Muscle layer of colon (tissue), 2 donors: ENCODE data around the gene MDM2.

Source experiments
- H3K27ac ChIP-seq: one replicate; pipeline ENCODE4 v1.7.0; 2013; ENCODE audit warnings: low read depth, mild to moderate bottlenecking, low read length, moderate library complexity
- H3K27me3 ChIP-seq, 2 donors: one replicate each; pipeline ENCODE4 v1.7.0; 2013; ENCODE audit warnings: low read length in 2 of 2, mild to moderate bottlenecking in 2 of 2; ENCODE audit not compliant: insufficient read depth in 2 of 2, control insufficient read depth in 1 of 2
- H3K36me3 ChIP-seq: one replicate; pipeline ENCODE4 v1.7.0; 2013; ENCODE audit warnings: mild to moderate bottlenecking, low read length; ENCODE audit not compliant: insufficient read depth
- H3K4me1 ChIP-seq: one replicate; pipeline ENCODE4 v1.7.0; 2013; ENCODE audit warnings: mild to moderate bottlenecking, low read length; ENCODE audit not compliant: insufficient read depth
- H3K4me3 ChIP-seq, 2 donors: one replicate each; pipeline ENCODE4 v1.7.0; 2013; ENCODE audit warnings: low read length in 2 of 2, low read depth in 1 of 2, mild to moderate bottlenecking in 1 of 2, moderate library complexity in 1 of 2
- H3K9ac ChIP-seq: one replicate; pipeline ENCODE4 v1.7.0; 2013; ENCODE audit warnings: low read length
- H3K9me3 ChIP-seq: one replicate; pipeline ENCODE4 v1.7.0; 2013; ENCODE audit warnings: mild to moderate bottlenecking, low read length
- donor health status: abdominal sarcoma.
- donor health status: Adenocarcinoma of cecum.

The MDM2 gene

DNA sequence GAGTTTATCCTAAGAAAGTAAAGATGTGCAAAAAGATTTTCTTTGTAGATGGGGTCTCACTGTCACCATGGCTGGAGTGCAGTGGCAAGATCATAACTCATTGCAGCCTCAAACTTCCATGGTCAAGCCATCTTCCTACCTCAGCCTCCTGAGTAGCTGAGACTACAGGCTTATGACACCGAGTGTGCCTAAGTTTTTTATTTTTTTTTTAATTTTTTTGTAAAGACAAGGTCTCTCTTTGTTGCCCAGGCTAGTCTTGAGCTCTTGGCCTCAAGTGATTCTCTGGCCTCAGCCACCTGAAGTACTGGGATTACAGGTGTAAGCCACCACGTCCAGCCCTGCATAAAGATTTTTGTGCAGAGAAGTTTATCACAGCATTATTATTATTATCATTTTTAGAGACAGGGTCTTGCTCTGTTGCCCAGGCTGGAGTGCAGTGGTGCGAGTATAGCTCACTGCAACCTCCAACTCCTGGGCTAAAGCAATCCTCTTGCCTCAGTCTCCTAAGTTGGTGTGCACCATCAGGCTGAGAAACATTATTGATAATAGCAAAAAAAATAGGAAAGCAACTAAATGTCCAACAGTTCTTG, 19.3 kb upstream of the MDM2 start:
- no peak overlapping the region for H3K27ac ChIP-seq
- no peaks in the 10 kb centered on the region for H3K27me3 ChIP-seq
- no peak overlapping the region for H3K9ac ChIP-seq
- no peaks in the 10 kb centered on the region for H3K4me1 ChIP-seq
- no peaks in the 10 kb centered on the region for H3K9me3 ChIP-seq
- H3K4me3 ChIP-seq, result no peak overlapping the region
- H3K36me3 ChIP-seq, result no peaks in the 10 kb centered on the region

DNA sequence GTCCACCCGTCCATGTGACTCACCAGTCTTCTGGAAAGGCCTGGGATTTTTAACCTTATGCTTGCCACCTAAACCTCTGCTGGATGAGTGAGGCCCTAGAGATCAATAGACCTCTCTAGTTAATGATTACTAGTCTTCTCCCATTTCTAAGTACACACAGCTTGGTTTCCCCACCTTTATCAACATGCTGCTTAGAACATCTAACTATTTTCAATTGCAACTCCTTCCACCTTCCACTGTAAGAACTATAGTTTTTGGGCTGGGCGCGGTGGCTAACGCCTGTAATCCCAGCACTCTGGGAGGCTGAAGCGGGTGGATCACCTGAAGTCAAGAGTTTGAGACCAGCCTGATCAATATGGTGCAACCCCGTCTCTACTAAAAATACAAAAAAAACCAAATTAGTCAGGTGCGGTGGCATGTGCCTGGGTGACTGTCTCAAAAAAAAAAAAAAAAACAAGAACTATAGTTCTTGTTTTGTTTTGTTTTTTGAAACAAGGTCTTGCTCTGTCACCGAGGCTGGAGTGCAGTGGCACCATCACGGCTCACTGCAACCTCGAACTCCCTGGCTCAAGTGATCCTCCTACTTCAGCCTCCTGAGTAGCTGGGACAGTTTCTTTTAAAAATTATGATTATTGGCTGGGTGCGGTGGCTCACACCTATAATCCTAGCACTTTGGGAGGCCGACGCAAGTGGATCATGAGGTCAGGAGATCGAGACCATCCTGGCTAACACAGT, 18.7 kb upstream of the MDM2 start:
- no peak overlapping the region for H3K27ac ChIP-seq
- H3K27me3 ChIP-seq, result no peaks in the 10 kb centered on the region
- H3K9ac ChIP-seq, result no peak overlapping the region
- no peak overlapping the region for H3K4me3 ChIP-seq
- no peaks in the 10 kb centered on the region for H3K4me1 ChIP-seq
- no peaks in the 10 kb centered on the region for H3K36me3 ChIP-seq
- no peaks in the 10 kb centered on the region for H3K9me3 ChIP-seq

DNA sequence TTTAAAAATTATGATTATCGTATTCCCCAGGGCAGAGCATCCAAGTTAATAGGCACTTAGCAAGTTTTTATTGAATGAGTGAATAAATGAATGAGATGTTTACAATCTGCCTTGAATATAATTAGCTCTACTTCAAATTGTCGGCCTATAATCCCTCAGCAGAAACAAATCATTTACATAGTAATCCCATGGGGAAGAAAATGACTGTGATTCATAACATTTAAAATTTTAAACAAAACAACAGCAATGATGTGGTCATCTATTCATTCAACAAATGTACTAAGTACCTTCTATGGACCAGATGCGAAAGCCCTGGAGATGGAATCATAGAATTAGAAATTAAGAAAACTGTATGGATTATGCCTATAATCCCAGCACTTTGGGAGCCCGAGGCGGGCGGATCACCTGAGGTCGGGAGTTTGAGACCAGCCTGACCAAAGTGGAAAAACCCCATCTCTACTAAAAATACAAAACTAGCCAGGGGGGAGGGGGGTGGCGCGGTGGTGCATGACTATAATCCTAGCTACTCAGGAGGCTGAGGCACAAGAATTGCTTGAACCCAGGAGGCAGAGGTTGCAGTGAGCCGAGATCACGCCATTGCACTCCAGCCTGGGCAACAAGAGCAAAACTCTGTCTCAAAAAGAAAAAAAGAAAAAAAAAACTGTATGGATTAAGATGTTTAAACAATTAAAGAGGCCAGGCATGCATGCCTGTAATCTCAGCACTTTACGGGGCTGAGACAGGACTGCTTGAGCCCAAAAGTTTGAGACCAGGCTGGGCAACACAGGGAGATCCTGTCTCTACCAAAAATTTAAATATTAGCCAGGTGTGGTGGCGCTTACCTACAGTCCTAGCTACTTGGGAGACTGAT, 17.7 kb upstream of the MDM2 start:
- H3K27me3 ChIP-seq, result no peaks in the 10 kb centered on the region
- no peaks in the 10 kb centered on the region for H3K9me3 ChIP-seq
- no peak overlapping the region for H3K27ac ChIP-seq
- H3K9ac ChIP-seq, result no peak overlapping the region
- no peaks in the 10 kb centered on the region for H3K36me3 ChIP-seq
- H3K4me1 ChIP-seq, result no peaks in the 10 kb centered on the region
- H3K4me3 ChIP-seq, result no peak overlapping the region

DNA sequence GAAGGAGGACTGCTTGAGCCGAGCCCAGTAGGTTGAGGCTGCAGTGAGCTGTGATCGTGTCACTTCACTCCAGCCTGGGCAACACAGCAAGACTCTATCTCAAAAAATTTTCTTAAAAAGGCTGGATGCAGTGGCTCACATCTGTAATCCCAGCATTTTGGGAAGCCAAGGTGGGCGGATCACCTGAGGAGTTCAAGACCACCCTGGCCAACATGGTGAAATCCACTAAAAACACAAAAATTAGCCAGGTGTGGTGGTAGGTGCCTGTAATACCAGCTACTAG, 17.1 kb upstream of the MDM2 start:
- no peak overlapping the region for H3K27ac ChIP-seq
- no peaks in the 10 kb centered on the region for H3K9me3 ChIP-seq
- H3K4me3 ChIP-seq, result no peak overlapping the region
- no peaks in the 10 kb centered on the region for H3K27me3 ChIP-seq
- H3K4me1 ChIP-seq, result no peaks in the 10 kb centered on the region
- H3K36me3 ChIP-seq, result no peaks in the 10 kb centered on the region
- no peak overlapping the region for H3K9ac ChIP-seq

DNA sequence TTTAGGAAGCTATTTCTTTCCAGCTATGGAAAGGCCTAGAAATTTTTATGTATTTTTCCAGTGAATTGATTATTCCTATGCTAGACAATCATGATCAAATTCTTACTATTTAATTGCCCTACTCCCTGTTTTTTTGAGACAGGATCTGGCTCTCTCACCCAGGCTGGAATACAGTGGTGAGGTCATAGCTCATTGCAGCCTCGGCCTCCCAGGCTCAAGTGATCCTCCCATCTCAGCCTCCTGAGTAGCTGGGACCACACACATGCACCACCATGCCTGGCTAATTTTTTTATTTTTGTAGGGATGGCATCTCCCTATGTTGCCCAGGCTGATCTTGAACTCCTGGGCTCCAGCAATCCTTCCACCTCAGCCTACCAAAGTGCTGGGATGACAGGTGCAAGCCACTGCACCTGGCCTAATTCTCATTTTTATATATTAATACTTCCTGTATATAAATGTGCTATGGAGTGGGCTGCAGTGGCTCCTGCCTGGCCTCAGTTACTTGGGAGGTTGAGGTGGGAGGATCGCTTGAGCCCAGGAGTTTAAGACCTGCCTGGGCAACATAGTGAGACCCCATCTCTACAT, 16.0 kb upstream of the MDM2 start:
- H3K4me3 ChIP-seq, result no peak overlapping the region
- H3K36me3 ChIP-seq, result no peaks in the 10 kb centered on the region
- no peak overlapping the region for H3K27ac ChIP-seq
- H3K4me1 ChIP-seq, result no peaks in the 10 kb centered on the region
- no peaks in the 10 kb centered on the region for H3K9me3 ChIP-seq
- no peak overlapping the region for H3K9ac ChIP-seq
- no peaks in the 10 kb centered on the region for H3K27me3 ChIP-seq

DNA sequence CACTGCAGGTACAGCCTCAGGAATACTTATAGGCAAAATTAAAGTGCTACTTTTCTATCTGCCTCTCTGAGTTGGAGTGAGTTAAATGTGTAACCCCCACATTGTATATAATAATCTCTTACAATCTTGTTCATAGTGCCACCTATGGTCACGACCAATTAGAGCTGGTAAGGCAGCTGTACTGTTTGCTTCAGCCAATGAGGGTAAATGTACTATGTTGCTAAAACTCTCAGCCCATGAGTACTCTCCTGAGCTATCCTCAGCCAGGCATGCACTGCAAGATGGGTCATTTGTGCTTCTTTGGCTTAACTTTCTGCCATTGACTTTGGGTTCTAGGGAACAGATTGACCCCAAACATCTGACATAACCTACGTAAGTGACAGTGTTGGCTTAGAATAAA, 15.0 kb upstream of the MDM2 start:
- H3K27ac ChIP-seq, result no peak overlapping the region
- H3K9ac ChIP-seq, result no peak overlapping the region

DNA sequence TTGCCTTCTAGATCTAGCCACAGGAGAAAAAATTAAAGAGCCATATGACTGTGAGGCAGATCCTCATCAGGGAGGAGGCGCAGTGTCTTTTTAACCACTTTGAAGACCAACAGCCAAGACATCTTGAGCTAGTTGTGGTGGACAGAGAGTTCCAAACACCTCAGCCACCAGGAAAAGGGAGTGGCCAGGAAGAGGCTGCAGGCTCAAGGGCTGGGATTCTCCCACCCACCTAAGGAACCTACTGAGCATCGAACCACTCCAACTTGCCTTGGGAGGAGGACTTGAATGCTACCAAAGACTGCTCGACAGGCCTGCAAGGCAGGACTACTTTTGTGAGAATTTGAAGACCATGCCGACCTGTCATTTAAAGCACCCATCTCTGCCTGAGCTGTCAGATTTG, 14.5 kb upstream of the MDM2 start:
- Histone ChIP-seq H3K4me3 (no peak overlapping the region), H3K9me3 (no peaks in the 10 kb centered on the region), H3K36me3 (no peaks in the 10 kb centered on the region), H3K27ac (no peak overlapping the region), H3K4me1 (no peaks in the 10 kb centered on the region), H3K9ac (no peak overlapping the region), H3K27me3 (no peaks in the 10 kb centered on the region)

More for the DNA sequence above, 15.0 kb upstream of the MDM2 start:
- Histone ChIP-seq H3K36me3 (no peaks in the 10 kb centered on the region), H3K4me1 (no peaks in the 10 kb centered on the region), H3K4me3 (no peak overlapping the region), H3K9me3 (no peaks in the 10 kb centered on the region), H3K27me3 (no peaks in the 10 kb centered on the region)

DNA sequence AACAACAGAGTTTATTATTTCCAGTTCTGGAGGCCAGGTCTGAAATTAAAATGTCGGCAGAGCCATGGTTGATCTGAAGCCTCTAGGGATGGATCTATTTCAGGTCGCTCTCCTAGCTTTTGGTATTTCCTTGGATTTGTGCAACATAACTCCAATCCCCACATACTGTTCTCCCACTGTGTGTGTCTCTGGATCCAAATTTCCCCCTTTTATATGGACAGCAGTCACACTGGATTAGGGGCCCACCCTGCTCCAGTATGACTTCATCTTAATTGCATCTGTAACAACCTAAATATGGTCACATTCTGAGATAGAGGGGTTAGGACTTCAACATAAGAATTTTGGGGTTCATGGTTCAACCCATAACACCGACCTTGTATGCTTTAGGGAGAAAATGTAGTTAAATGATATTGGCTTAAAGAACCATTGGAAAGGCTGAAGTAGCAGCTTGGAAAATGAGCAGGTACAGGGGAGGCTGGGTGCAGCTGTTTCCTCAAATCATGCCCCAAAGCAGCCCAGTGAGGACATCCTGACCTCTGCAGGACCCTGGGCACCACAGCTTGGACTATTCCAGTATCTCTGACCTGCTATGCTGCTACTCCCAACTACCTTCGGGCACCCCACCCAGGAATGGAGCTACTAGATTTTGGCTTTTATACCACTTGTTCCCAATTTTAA, 13.9 kb upstream of the MDM2 start:
- Histone ChIP-seq H3K4me3 (no peak overlapping the region), H3K27me3 (no peaks in the 10 kb centered on the region), H3K4me1 (no peaks in the 10 kb centered on the region), H3K9ac (no peak overlapping the region), H3K9me3 (no peaks in the 10 kb centered on the region), H3K36me3 (no peaks in the 10 kb centered on the region), H3K27ac (no peak overlapping the region)

DNA sequence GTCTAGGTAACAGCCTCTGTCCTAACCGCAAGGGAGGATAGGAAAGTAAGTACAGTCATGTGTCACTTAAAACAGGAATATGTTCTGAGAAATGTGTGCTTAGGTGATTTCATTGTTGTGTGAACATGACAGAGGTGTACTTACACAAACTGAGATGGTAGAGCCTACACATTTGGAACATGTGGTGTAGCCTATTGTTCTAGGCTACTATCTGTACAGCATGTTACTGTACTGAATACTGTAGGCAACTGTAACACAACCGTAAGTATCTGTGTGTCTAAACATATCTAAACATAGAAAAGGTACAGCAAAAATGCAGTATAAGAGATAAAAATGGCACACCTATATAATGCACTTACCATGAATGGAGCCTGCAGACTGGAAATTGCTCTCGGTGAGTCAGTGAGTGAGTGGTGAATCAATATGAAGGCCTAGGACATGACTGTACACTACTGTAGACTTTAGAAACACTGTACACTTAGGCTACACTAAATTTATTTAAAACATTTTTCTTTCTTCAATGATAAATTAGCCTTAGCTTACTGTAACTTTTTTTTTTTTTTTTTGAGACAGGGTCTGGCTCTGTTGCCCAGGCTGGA, 13.2 kb upstream of the MDM2 start:
- no peaks in the 10 kb centered on the region for H3K4me1 ChIP-seq
- H3K27ac ChIP-seq, result no peak overlapping the region
- H3K36me3 ChIP-seq, result no peaks in the 10 kb centered on the region
- no peak overlapping the region for H3K4me3 ChIP-seq
- H3K9ac ChIP-seq, result no peak overlapping the region
- no peaks in the 10 kb centered on the region for H3K9me3 ChIP-seq
- H3K27me3 ChIP-seq, result no peaks in the 10 kb centered on the region

DNA sequence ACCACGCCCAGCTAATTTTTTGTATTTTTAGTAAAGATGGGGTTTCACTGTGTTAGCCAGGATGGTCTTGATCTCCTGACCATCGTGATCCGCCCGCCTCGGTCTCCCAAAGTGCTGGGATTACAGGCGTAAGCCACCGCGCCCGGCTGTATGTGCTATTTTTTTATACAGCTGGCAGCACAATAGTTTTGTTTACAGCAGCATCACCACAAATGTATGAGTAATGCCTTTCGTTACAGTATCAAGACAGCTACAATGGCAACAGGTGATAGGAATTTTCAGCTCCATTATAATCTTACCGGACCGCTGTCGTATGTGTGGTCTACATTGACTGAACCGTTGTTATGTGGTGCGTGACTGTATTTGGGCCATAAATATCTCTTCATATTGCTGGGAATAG, 11.6 kb upstream of the MDM2 start:
- no peak overlapping the region for H3K27ac ChIP-seq
- H3K27me3 ChIP-seq, result no peaks in the 10 kb centered on the region
- H3K4me1 ChIP-seq, result no peaks in the 10 kb centered on the region
- H3K36me3 ChIP-seq, result no peaks in the 10 kb centered on the region
- no peak overlapping the region for H3K9ac ChIP-seq
- H3K4me3 ChIP-seq, result no peak overlapping the region
- H3K9me3 ChIP-seq, result no peaks in the 10 kb centered on the region

DNA sequence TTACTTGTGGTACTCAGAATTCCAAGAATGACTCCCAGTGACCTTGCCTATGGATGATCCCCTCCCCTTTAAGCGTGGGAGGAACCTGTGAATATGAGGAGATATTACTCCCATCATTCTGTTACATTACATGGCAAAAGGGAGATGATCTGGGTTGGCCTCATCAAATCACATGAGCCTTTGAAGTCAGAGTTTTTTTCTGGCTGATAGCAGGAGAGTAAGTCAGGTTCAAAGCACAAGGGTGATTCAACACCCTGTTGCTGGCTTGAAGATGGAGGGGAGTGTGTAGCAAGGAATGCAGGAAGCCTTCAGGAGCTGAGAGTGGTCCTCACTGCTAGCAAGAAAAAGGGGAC, 9.1 kb upstream of the MDM2 start:
- H3K4me1 ChIP-seq, result no peaks in the 10 kb centered on the region
- no peaks in the 10 kb centered on the region for H3K27me3 ChIP-seq
- H3K9ac ChIP-seq, result no peak overlapping the region
- H3K36me3 ChIP-seq, result no peaks in the 10 kb centered on the region
- no peaks in the 10 kb centered on the region for H3K9me3 ChIP-seq
- no peak overlapping the region for H3K27ac ChIP-seq
- no peak overlapping the region for H3K4me3 ChIP-seq
